Suprapubic skin (tissue), 4 donors: ENCODE measurements around the gene ANK3.

ENCODE experiments used
- POLR2A ChIP-seq, 2 donors: fragments of 450-650 bp; IDR thresholded peaks; one replicate each; pipeline ENCODE4 v1.6.1; 2017; ENCODE audit warnings: antibody characterized with exemption in 2 of 2, mild to moderate bottlenecking in 2 of 2, moderate library complexity in 2 of 2
- POLR2AphosphoS5 ChIP-seq, 3 donors: sonication (generic); formaldehyde crosslinking; IDR thresholded peaks; one replicate each; pipeline ENCODE4 v1.6.1; 2017; ENCODE audit warnings: antibody characterized with exemption in 3 of 3
- TF ChIP-seq, protein P1 (sequence below), 2 donors: fragments of 200-600 bp in 1 of 2; fragments of 450-650 bp in 1 of 2; sonication (generic) in 1 of 2; IDR thresholded peaks; one replicate each; pipeline ENCODE4 v1.5.1; 2016 to 2019; ENCODE audit warnings: antibody characterized with exemption in 2 of 2, mild to moderate bottlenecking in 1 of 2, moderate library complexity in 1 of 2

DNA sequence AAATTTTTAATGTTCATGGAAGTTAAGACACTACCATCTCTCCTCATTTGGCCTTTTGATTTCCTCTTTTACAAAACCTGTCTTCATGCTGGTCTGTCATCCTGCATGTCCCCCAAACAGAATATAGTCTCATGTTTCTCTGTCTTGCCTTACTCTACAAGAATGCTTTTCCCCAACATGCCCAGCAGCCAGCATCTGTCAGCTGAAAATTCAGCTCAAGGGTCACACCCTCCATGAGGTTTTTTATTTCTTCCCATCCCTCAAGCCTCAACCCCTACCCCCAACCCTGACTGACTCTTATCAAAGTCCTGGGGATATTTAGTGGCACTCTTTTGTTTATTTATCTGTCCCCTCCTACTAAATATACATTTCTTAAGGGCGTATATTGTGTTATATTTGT lies 202.0 kb downstream of the ANK3 start:
- TF ChIP-seq, protein P1, sequence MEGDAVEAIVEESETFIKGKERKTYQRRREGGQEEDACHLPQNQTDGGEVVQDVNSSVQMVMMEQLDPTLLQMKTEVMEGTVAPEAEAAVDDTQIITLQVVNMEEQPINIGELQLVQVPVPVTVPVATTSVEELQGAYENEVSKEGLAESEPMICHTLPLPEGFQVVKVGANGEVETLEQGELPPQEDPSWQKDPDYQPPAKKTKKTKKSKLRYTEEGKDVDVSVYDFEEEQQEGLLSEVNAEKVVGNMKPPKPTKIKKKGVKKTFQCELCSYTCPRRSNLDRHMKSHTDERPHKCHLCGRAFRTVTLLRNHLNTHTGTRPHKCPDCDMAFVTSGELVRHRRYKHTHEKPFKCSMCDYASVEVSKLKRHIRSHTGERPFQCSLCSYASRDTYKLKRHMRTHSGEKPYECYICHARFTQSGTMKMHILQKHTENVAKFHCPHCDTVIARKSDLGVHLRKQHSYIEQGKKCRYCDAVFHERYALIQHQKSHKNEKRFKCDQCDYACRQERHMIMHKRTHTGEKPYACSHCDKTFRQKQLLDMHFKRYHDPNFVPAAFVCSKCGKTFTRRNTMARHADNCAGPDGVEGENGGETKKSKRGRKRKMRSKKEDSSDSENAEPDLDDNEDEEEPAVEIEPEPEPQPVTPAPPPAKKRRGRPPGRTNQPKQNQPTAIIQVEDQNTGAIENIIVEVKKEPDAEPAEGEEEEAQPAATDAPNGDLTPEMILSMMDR (IDR thresholded peaks at IDR 0.05) = no peak
- TF ChIP-seq POLR2AphosphoS5 (IDR thresholded peaks at IDR 0.05) = no peak
- no peak for TF ChIP-seq POLR2A (IDR thresholded peaks at IDR 0.05)
